ENCODE data around the gene ITM2C.

ITM2C gene

DNA sequence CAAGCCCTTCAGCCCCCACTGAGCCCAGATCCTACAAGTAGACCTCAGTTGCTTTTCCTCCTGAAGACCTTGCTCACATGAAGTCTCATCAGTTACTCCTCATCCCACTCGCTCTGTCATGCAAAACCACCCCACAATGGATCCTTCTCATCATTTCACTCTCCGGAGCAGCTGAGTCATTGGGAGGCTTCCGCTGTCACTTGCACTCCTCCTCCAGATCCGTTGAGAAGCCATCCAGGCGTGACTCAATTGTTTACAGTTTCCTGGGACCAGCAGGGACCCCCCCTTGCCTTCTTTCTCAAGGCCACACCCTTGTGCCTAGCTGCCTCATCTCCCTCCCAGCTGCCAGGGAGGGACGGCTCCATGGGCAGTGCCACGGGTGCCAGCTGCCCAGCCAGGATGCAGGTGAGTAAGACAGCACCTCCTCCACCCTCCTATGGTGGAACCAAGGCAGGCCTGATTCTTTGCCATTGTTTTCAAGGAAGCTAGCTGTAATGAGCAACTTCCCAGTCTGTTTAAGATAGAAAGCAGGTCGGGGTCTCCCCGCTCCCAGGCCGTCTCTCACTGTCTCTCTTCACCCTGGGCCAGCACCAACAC lies 44.0 kb downstream of the ITM2C start:
- DNase-seq (ENCODE audit: low read depth) = no peak

- no peak for DNase-seq (ENCODE audit: low read depth)
Observed at GRCh38 chr2:230909841-230910545, 45.3 kb downstream of the ITM2C start.

GRCh38 chr2:230910546-230911177 lies 45.9 kb downstream of the ITM2C start:
- DNase-seq (ENCODE audit: low read depth) = no peak

- DNase-seq (ENCODE audit: low read depth) = no peak
Observed at GRCh38 chr2:230912046-230912445, 47.3 kb downstream of the ITM2C start.

- DNase-seq (ENCODE audit: low read depth) = no peak
Observed at GRCh38 chr2:230912724-230913123, 48.0 kb downstream of the ITM2C start.

DNA sequence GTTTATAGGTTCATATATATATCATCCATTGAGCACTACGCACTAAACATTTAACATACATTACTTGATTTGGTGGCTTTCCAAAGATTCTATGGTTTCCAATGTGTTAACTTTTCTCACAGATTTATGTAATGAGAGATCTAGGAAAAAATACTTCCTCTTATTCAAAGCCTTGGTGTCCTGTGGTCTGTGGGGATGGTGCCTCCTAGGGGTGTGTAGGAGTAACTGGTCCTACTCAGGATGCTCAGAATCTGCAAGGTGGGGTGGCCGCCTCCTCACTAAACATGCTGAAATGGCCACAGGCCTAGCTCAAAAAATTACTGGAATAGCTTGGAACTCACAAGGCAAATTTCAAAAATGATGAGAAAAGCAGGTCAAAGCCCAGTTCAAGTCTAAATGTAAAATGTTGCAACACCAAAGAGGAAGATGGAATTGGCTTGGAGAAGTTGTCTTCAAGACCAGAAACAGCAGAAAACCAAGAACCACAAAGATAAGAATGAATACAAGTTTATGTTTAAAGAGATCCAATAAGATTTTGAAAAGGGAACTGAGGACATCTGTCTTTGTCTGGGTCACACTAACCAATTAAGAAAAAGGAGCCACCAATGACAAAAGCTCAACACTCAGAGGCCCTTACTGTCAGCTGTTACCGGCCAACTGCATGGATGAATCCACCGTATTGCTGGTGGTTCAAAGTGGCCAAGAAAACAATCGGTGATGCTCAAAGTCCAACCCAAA lies 48.8 kb downstream of the ITM2C start:
- no peak for DNase-seq (ENCODE audit: low read depth)

- DNase-seq (ENCODE audit: low read depth) = no peak
Observed at GRCh38 chr2:230914886-230915285, 50.1 kb downstream of the ITM2C start.

DNA sequence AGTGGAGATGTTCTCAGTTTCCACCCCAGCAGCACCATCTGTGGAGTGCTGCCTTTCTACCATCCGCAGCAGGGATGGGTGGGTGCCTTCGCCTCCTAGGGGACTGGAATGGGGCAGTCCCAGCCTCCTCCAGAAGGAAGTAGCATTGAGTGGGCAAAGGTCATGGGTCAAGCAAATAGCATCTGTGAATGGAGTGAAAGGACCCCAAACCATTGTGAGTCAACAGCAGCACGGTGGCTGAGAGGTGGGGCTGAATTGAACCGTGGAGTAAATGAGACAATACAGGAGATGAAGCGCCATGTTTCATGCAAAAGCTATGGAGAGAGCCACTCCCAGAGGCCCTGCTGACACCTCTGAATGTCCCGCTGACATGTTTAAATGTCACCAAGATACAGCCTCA lies 50.6 kb downstream of the ITM2C start:
- DNase-seq (ENCODE audit: low read depth) = no peak

GRCh38 chr2:230916218-230916617 lies 51.5 kb downstream of the ITM2C start:
- DNase-seq (ENCODE audit: low read depth) = no peak

DNA sequence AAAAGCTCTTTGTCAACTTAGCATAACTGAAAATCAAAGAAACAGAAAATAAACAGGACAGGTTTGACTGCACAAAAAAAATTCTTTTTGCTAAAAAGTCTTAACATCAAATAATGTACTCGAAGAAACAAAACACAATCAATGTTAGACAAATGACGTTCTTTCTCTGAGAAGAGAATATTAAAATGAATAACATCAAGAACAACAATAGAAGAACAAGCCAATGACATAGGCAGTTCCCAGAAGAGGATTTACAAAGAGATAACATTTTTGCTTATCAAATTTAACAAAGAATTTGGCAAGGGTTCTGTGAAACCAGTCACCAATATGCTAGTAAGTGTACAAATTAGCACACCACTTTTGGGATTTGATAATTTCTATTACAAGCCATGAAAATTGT lies 54.5 kb downstream of the ITM2C start:
- DNase-seq (ENCODE audit: low read depth) = no peak

DNA sequence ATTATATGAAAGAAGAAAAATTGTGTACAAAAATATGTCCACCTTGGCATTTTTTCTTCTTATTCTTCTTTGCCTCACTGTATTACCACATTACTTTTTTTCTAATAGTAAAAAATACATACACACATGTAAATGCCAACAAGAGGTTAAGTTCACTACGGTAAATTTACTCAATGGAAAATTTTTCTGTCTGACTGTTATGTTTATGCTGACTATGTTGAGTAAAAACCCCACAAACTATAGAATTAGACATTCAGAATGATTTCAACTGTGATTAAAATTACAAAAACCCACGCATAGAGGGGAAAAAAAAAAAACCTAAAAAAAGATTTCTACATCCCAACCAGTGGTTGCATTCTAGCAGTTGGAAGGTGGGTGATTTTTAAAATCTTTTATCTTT lies 54.9 kb downstream of the ITM2C start:
- no peak for DNase-seq (ENCODE audit: low read depth)

DNA sequence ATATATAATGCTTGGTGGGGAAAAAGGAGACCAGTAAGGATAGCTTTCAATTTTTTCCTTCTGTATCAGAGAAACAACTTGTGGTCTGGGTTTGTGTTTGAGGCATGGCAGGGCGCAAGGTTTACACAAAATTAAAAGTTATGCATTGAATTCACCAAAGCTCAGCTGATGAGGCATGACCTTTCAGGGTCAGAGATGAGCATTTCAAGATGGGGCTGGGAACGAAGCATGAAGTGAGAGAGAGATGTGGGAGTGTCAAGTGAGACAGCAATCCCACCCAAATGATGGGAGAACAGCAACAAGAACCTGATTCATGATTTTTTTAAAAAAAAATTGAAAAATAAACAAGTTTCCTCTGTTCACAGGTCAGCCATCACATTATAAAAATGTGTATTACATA lies 55.4 kb downstream of the ITM2C start:
- DNase-seq (ENCODE audit: low read depth) = no peak

GRCh38 chr2:230921806-230922595 lies 57.3 kb downstream of the ITM2C start:
- DNase-seq (ENCODE audit: low read depth) = no peak

DNA sequence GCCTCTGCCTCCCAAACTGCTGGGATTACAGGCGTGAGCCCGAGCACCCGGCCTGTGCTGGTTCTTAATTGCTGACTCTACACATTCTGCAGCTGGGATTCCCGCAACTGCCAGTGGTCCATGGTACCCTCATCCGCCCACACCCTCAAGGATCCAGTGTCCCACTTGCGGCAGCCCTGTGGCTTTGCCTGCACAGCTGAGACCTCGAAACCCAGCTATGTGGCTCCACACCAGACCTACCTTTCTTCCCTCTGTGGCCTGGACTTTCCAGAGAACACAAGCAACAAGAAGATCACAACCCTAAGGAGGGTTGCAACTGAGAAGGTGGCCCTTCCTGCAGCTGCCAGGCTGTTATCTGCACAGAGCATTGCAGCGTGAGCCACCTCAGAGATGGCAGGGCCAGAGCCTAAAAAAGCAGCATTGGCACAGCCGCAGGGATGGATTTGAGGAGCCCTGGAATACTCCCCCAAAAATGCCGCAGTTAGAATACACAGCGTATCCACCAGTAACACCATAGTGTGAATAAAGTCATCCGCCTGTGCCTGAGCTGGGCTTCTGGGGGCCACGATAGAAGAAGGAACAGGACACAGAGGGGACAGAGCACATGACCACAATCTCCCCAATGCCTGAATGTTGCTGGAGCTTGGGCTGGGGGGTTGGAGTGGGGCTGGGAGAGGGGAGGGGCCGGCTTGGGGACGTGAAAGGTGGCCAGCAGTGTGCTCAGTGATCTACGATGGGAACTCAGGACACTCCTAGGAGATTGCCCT lies 58.4 kb downstream of the ITM2C start:
- no peak for DNase-seq (ENCODE audit: low read depth)

- no peak for DNase-seq (ENCODE audit: low read depth)
Observed at GRCh38 chr2:230924092-230924469, 59.3 kb downstream of the ITM2C start.

DNA sequence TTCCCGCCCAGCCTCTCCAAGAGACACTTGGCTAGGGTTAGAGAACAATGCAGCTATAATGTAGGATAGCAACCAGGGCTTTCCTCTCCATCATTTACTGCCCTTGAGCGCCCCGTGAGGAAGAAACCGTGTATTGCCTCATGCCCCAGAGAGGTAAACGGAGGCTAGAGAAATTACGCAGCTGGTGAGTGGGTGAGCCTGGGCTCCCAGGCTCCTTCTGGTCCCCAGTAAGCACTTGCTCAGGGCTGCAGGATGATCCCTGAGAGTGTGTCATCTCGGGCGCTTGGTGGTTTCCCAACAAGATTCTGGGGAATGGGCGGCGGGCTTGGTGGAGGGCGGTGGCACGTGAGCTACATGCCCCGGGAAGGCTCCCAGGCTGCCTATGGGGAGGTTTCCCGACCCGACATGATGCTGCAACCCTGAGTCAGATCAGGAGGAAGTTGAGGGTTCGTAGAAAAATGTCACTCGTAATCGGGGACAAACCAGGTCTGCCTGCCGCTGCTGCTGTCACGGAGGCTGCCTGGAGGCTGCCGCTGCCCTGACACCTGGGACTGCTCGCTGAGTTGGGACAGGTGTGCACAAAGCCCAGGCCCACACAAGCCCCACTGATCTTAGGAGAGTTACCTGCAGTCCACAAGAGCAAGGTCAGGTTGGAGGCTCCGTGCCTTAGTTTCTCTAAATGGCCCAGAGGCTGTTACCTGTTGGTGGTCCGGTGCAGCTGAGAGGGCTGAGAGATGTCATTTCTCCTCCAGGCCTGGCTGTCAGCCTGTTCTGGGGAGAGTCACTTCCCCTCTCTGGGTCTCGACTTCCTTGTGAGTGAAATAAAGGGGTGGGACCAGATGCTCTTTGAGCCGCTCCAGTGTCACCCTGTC lies 60.0 kb downstream of the ITM2C start, which contains the start of gene GPR55:
TSS of gene GPR55 (minus strand) at position 773 of the 872 bp plus-strand sequence. CDS start 14,280 bp downstream, outside the sequence.
- DNase-seq (ENCODE audit: low read depth) = no peak

DNA sequence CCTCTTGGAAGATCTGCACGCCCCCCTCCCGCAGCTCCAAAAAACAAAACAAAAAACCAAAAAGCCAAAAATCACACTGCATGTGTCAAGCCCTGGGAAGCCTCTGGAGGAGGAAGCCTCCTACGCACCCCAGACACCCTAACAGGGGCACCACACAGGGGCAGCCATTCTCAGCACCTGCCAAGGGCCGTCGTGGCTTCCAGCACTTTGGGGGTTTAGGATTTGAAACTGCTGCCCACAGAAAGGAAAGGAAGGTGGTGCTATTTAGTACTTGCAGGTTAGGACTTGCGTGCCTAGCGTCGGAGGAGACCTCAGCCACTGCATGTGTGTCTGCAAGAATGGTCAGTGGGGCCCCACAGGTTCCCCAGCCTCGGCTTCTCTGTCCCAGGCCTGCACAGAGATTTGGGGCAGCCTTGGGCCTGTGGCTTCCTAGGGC lies 60.7 kb downstream of the ITM2C start:
- DNase-seq (ENCODE audit: low read depth) = no peak

DNA sequence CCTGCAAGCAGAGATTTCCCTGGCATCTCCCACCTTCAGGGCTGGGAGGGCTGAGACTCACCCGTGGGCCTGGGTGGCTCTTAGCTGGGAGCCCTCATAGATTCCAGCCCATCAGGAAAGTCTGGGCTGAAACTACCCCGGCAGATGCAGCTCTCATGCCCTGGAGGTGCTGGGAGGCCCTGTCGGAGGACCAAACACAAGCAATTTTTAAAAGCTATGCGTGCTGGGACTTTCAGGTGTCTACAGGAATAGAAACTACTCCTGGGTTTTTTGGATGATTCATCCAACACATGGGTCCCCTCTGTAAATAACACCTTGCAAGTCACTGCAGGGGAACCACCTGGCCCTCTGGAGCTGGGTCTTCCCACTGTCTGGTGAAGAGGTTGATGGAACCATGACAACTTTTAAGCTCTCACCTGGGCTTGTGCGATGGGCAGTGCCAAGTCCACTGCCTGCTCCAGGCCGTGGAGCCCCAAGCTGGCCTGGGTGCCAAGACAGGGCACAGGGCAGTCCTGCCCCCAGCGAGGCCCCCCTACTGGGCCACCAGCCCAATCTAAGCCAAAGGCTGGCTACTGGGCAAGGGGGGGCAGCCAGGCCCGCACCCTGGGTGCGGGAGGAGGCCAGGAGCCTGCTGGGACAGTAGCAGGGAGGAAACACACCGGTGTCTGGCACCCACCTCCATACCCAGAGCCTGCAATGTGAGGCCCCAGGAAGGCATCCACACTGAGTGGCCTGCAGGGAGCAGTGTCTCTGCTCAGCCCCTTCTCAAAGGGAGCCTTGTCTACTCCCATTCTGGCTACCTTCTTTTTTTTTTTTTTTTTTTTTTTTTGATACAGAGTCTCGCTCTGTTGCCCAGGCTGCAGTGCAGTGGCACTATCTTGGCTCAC lies 61.4 kb downstream of the ITM2C start:
- DNase-seq (ENCODE audit: low read depth) = no peak

DNA sequence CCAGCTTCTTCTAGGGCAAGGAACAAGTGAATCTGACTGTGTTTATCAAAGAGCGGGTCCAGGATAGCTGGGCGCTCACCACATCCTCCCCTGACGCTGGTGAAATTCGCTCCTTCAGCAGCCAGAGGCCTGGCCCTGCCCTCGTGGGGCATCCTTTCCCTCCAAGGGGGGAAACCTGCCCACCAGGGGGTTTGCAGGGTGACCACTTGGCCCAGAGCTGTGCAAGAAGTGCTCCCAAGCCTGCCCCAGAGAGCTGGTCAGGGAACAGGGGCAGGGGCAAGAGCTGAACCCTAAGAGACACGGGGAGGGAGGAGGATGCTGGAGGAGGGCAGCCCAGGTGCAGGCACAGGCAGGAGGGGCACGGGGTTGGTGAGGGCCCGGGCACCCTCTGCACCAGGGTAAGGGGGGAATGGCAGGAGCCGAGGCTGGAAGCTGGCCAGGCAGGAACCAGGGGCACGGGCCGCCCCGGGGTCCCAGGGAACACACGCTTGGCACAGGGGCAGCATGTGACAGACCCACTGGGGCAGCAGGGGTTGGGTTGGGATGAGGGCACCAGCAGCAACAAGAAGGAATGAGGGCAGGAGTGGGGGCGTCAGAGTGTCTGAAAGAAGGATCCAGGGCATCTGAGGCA lies 63.1 kb downstream of the ITM2C start:
- DNase-seq (ENCODE audit: low read depth) = no peak
